Immature natural killer cell (primary cell): ENCODE results near the gene NFASC. TPM values are rescaled to one million over a fixed set of nuclear protein-coding genes. Genes with fewer than 3 reads are reported as not detected.

Experiments used
- DNase-seq, 3 donors: peaks; one replicate each; pipeline ENCODE4 v3.0.0; 2022; ENCODE audit warnings: mixed read lengths in 1 of 3
- H3K27ac Mint-ChIP-seq, 6 donors: one replicate each; pipeline ENCODE4 v1.8.0; 2020; ENCODE audit warnings: mixed read lengths in 6 of 6, mild to moderate bottlenecking in 5 of 6, inconsistent platforms in 4 of 6, moderate library complexity in 3 of 6
- H3K27me3 Mint-ChIP-seq, 3 donors: one replicate each; pipeline ENCODE4 v1.8.0; 2020 to 2021; ENCODE audit warnings: low read depth in 3 of 3, mild to moderate bottlenecking in 3 of 3, mixed read lengths in 3 of 3, moderate library complexity in 3 of 3, inconsistent platforms in 1 of 3
- H3K36me3 Mint-ChIP-seq, 3 donors: one replicate each; pipeline ENCODE4 v1.8.0; 2020; ENCODE audit warnings: mixed read lengths in 3 of 3, inconsistent platforms in 2 of 3, mild to moderate bottlenecking in 2 of 3
- H3K4me1 Mint-ChIP-seq, 2 donors: one replicate each; pipeline ENCODE4 v1.8.0; 2020; ENCODE audit warnings: inconsistent platforms in 2 of 2, mild to moderate bottlenecking in 2 of 2, mixed read lengths in 2 of 2, moderate library complexity in 1 of 2
- H3K4me3 Mint-ChIP-seq, 5 donors: one replicate each; pipeline ENCODE4 v1.8.0; 2020; ENCODE audit warnings: mild to moderate bottlenecking in 5 of 5, mixed read lengths in 5 of 5, inconsistent platforms in 3 of 5, moderate library complexity in 3 of 5
- H3K9me3 Mint-ChIP-seq, 6 donors: one replicate each; pipeline ENCODE4 v1.8.0; 2020; ENCODE audit warnings: mild to moderate bottlenecking in 6 of 6, mixed read lengths in 6 of 6, inconsistent platforms in 4 of 6, moderate library complexity in 3 of 6
- polyA plus RNA-seq, 3 donors: library from polyadenylated mRNA; unstranded; fragments of 300-500 nt; fragmentation: Illumina TruSeq; gene quantifications; one replicate each; pipeline ENCODE4 v1.2.3, GENCODE V29; 2021

The NFASC gene
- polyA plus RNA-seq, 3 donors from 2014 or later = not detected

- no peak overlapping the region for H3K27ac Mint-ChIP-seq
- H3K9me3 Mint-ChIP-seq = peaks cover 0 to 2% (median 0%) of the 10 kb centered on the region in 6 donors
- H3K4me3 Mint-ChIP-seq = no peak overlapping the region
- DNase-seq = no peak
- peaks cover 3 to 5% (median 5%) of the 10 kb centered on the region in 3 donors for H3K27me3 Mint-ChIP-seq
- H3K4me1 Mint-ChIP-seq = no peaks in the 10 kb centered on the region
- no peaks in the 10 kb centered on the region for H3K36me3 Mint-ChIP-seq
Measured at GRCh38 chr1:204885790-204886189, 15.1 kb downstream of the NFASC start.

GRCh38 chr1:204887846-204888245 lies 17.2 kb downstream of the NFASC start:
- Mint-ChIP-seq H3K9me3 (no peaks in the 10 kb centered on the region), H3K27ac (no peak overlapping the region), H3K27me3 (peaks cover 3 to 5% (median 4%) of the 10 kb centered on the region in 3 donors), H3K4me1 (no peaks in the 10 kb centered on the region), H3K4me3 (no peak overlapping the region), H3K36me3 (no peaks in the 10 kb centered on the region)
- DNase-seq = no peak

- peaks cover 3 to 5% (median 4%) of the 10 kb centered on the region in 3 donors for H3K27me3 Mint-ChIP-seq
- no peak overlapping the region for H3K4me3 Mint-ChIP-seq
- H3K9me3 Mint-ChIP-seq = no peaks in the 10 kb centered on the region
- no peaks in the 10 kb centered on the region for H3K36me3 Mint-ChIP-seq
- H3K27ac Mint-ChIP-seq = no peak overlapping the region
- no peaks in the 10 kb centered on the region for H3K4me1 Mint-ChIP-seq
- no peak for DNase-seq
Measured at GRCh38 chr1:204888294-204888693, 17.6 kb downstream of the NFASC start.

- Mint-ChIP-seq H3K4me3 (no peak overlapping the region), H3K4me1 (no peaks in the 10 kb centered on the region)
Measured at GRCh38 chr1:204889681-204890383, 19.2 kb downstream of the NFASC start.

GRCh38 chr1:204891860-204892259 lies 21.2 kb downstream of the NFASC start:
- Mint-ChIP-seq H3K4me3 (no peak overlapping the region), H3K27me3 (peaks cover 3 to 5% (median 4%) of the 10 kb centered on the region in 3 donors), H3K27ac (no peak overlapping the region), H3K9me3 (no peaks in the 10 kb centered on the region), H3K36me3 (no peaks in the 10 kb centered on the region), H3K4me1 (no peaks in the 10 kb centered on the region)
- DNase-seq = no peak

More at GRCh38 chr1:204889681-204890383, 19.2 kb downstream of the NFASC start:
- Mint-ChIP-seq H3K36me3 (no peaks in the 10 kb centered on the region), H3K27me3 (peaks cover under 1 to 4% (median 3%) of the 10 kb centered on the region in 3 donors), H3K9me3 (no peaks in the 10 kb centered on the region), H3K27ac (no peak overlapping the region)
- no peak for DNase-seq

GRCh38 chr1:204894031-204894430 lies 23.4 kb downstream of the NFASC start:
- Mint-ChIP-seq H3K27ac (no peak overlapping the region), H3K4me3 (no peak overlapping the region)

GRCh38 chr1:204894606-204895005 lies 23.9 kb downstream of the NFASC start:
- Mint-ChIP-seq H3K27ac (no peak overlapping the region), H3K27me3 (peaks cover 0 to 10% (median 5%) of the 10 kb centered on the region in 3 donors)

More at GRCh38 chr1:204894031-204894430, 23.4 kb downstream of the NFASC start:
- no peak for DNase-seq
- Mint-ChIP-seq H3K27me3 (peaks cover 0 to 10% (median 5%) of the 10 kb centered on the region in 3 donors), H3K4me1 (no peaks in the 10 kb centered on the region), H3K9me3 (no peaks in the 10 kb centered on the region), H3K36me3 (no peaks in the 10 kb centered on the region)

GRCh38 chr1:204896023-204896422 lies 25.4 kb downstream of the NFASC start:
- H3K4me3 Mint-ChIP-seq = no peak overlapping the region
- H3K36me3 Mint-ChIP-seq = no peaks in the 10 kb centered on the region
- H3K9me3 Mint-ChIP-seq = no peaks in the 10 kb centered on the region
- no peak overlapping the region for H3K27ac Mint-ChIP-seq
- peaks cover 0 to 10% (median 5%) of the 10 kb centered on the region in 3 donors for H3K27me3 Mint-ChIP-seq
- no peaks in the 10 kb centered on the region for H3K4me1 Mint-ChIP-seq
- DNase-seq = no peak

More at GRCh38 chr1:204894606-204895005, 23.9 kb downstream of the NFASC start:
- Mint-ChIP-seq H3K36me3 (no peaks in the 10 kb centered on the region), H3K9me3 (no peaks in the 10 kb centered on the region), H3K4me3 (no peak overlapping the region), H3K4me1 (no peaks in the 10 kb centered on the region)
- no peak for DNase-seq

- Mint-ChIP-seq H3K4me3 (no peak overlapping the region), H3K27me3 (peaks cover 3 to 12% (median 7%) of the 10 kb centered on the region in 3 donors), H3K27ac (no peak overlapping the region), H3K4me1 (no peaks in the 10 kb centered on the region), H3K9me3 (no peaks in the 10 kb centered on the region), H3K36me3 (no peaks in the 10 kb centered on the region)
- DNase-seq = no peak
Measured at GRCh38 chr1:204896787-204897469, 26.3 kb downstream of the NFASC start.

GRCh38 chr1:204900721-204901120 lies 30.1 kb downstream of the NFASC start:
- H3K27ac Mint-ChIP-seq = no peak overlapping the region
- H3K4me3 Mint-ChIP-seq = no peak overlapping the region
- no peaks in the 10 kb centered on the region for H3K9me3 Mint-ChIP-seq
- no peaks in the 10 kb centered on the region for H3K4me1 Mint-ChIP-seq
- no peak for DNase-seq
- H3K27me3 Mint-ChIP-seq = peaks cover 7 to 11% (median 9%) of the 10 kb centered on the region in 3 donors
- H3K36me3 Mint-ChIP-seq = no peaks in the 10 kb centered on the region

GRCh38 chr1:204902671-204903070 lies 32.0 kb downstream of the NFASC start:
- peaks cover 7 to 10% (median 9%) of the 10 kb centered on the region in 3 donors for H3K27me3 Mint-ChIP-seq
- DNase-seq = no peak
- no peaks in the 10 kb centered on the region for H3K36me3 Mint-ChIP-seq
- H3K27ac Mint-ChIP-seq = no peak overlapping the region
- no peaks in the 10 kb centered on the region for H3K4me1 Mint-ChIP-seq
- no peaks in the 10 kb centered on the region for H3K9me3 Mint-ChIP-seq
- H3K4me3 Mint-ChIP-seq = no peak overlapping the region

GRCh38 chr1:204904228-204904810 lies 33.7 kb downstream of the NFASC start:
- DNase-seq = no peak
- Mint-ChIP-seq H3K27ac (no peak overlapping the region), H3K9me3 (no peaks in the 10 kb centered on the region), H3K27me3 (peaks cover 5 to 9% (median 7%) of the 10 kb centered on the region in 3 donors), H3K4me1 (no peaks in the 10 kb centered on the region), H3K36me3 (no peaks in the 10 kb centered on the region), H3K4me3 (no peak overlapping the region)

GRCh38 chr1:204909109-204909508 lies 38.4 kb downstream of the NFASC start:
- H3K27me3 Mint-ChIP-seq = peaks cover 0 to 4% (median 2%) of the 10 kb centered on the region in 3 donors
- no peaks in the 10 kb centered on the region for H3K9me3 Mint-ChIP-seq
- H3K4me1 Mint-ChIP-seq = no peaks in the 10 kb centered on the region
- no peak for DNase-seq
- H3K4me3 Mint-ChIP-seq = no peak overlapping the region
- no peak overlapping the region for H3K27ac Mint-ChIP-seq
- no peaks in the 10 kb centered on the region for H3K36me3 Mint-ChIP-seq

- no peak overlapping the region for H3K27ac Mint-ChIP-seq
- no peak overlapping the region for H3K4me3 Mint-ChIP-seq
Measured at GRCh38 chr1:204915861-204916495, 45.3 kb downstream of the NFASC start.

More at GRCh38 chr1:204915861-204916495, 45.3 kb downstream of the NFASC start:
- no peaks in the 10 kb centered on the region for H3K9me3 Mint-ChIP-seq
- no peak for DNase-seq
- H3K27me3 Mint-ChIP-seq = peaks cover 4 to 9% (median 4%) of the 10 kb centered on the region in 3 donors
- H3K36me3 Mint-ChIP-seq = no peaks in the 10 kb centered on the region
- H3K4me1 Mint-ChIP-seq = no peaks in the 10 kb centered on the region
